HG03342 (cell line): ENCODE measurements around the gene YBEY.

Experiments used
- ATAC-seq: cut with Tn5 transposase; IDR thresholded peaks from one replicate; pipeline ENCODE4 v1.9.1; 2021; ENCODE audit warnings: mild to moderate bottlenecking, moderate library complexity; ENCODE audit not compliant: unreplicated experiment

YBEY gene

DNA sequence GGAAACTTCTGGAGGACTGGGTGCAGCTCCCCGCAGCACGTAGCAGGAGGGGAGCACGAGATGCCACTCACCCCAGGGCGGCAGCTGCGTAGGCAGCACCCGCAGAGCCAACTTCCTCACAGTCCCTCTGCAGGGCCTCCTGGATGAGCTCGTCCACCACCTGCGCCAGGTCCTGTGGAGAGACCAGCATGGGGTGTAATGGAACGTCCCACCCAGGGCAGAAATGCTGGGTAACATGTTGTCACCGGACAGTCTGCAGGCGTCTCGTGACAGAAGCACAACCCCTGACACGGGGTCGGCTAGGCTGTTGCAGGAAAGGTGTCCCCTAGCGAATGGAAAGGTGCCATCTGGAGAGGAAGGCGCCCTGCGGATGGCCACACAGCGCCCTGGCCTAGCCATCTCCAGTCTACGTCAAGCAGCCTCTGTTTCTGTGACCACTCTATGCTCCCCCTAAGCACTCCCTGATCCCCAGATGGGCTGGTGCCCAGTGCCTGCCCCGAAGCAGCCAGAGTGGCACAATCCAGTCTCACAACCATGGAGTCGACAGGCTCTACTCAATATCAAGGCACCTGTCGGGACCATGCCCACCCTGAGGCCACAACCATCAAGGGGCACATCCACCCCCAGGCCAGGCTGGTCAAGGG is 22.0 kb upstream of the YBEY start:
- no peak for ATAC-seq

DNA sequence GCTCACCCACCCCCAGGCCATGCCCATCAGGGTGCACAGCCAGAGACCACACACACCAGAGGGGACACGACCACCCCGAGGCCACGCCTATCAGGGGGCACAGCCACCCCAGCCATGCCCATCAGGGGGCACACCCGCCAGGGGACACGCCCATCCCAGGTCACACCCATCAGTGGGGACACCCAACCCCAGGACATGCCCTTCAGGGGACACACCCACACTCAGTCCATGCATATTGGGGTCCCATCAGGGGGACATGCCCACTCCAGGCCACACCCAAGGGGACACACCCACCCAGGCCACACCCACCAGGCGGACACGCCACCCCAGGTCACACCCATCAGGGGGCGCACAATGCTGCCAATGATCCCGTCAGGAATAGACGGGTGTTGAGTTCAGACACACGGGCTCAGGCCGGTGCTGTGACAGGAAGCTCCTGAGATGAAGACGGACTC is 21.4 kb upstream of the YBEY start:
- ATAC-seq = no peak

DNA sequence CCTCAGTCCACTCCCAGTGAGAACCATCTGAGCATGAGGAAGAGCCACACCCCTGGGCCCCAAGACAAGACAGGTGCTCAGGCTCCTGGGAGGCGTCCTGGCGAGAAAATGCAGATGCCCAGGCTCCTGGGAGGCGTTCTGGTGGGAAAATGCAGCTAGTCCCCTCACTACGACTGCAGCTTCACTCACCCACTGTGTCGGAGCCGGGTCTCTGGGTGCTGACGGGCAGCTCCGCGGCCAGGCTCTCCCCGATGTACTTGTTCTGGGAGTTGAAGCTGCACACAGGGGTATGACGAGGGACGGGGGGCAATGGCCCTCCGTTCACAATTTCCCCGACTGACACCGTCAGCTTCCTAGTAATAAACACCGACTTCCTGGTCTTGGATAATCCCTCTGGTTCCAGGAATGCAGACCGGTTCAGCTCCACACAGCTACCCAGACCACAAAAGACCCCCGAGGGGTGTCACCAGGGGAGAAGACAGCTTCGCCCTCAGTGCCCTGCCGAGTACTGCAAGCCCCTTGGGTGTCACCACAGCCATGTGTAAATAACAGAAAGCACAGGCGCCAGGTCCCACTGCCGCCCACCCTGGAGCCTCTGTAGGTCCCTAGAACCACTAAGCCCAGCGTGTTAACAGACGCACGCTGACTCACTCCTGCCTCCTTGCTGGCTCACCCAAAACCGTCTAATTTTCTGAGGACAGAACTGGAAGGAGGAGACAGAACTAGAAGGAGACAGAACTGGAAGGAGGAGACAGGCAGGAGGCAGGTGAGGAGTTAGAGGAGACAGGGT is 20.2 kb upstream of the YBEY start:
- no peak for ATAC-seq

DNA sequence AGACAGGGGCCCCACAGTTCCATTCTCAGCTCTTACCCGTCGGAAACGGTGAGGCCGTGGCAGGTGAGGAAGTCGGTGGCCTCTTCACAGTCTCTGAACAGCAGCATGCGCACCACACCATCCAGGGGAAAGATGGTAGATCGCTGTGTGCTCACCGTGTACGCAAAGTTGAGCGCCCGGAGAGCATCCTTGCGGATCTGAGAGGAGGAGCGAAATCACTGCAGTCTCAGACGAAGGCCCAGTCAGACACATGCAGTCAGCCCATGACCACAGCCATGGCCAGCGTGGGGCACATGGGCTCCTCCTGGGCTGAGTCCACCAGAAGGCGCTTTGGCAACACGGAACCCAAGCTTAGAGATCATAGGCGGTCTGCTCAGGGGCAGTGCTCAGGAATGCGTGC is 19.2 kb upstream of the YBEY start:
- ATAC-seq = no peak

DNA sequence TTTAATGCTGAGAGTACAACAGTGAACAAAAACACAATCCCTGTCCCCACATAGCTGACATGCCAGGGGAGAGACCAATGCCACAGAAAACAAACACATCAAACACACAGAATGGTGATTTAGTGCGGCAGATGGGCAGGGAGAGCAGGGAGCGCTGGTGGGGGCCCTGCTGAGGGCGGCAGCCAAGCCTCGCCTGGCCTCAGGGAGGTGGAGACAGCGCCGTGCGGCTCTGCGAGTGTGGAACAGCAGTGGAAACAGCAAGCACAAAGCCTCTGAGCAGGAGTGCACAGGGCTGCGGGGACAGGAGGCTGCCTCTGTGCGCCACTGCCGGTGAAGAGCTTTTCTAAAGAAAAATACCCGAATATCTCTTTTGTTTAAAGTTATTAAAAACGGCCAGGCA is 17.8 kb upstream of the YBEY start:
- ATAC-seq = no peak

DNA sequence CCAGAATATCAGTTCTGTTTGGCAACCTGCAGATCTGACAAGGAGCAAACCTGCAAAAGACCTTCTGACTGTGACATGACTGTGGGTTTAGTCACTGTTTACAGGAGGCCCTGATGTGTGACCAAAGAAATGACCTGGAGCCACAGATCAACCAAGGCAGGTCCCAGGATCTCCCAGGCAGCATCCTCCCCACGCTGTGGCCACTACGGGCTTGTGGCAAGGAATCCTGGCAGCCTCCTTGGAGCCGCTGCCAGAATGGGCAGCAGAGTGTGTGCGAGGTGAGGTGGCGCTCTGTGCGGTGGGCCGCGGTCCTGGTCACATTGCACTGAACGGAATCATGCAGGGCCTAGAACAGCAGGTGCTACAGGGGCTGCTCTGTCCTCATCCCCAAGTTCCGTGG is 16.7 kb upstream of the YBEY start:
- no peak for ATAC-seq

DNA sequence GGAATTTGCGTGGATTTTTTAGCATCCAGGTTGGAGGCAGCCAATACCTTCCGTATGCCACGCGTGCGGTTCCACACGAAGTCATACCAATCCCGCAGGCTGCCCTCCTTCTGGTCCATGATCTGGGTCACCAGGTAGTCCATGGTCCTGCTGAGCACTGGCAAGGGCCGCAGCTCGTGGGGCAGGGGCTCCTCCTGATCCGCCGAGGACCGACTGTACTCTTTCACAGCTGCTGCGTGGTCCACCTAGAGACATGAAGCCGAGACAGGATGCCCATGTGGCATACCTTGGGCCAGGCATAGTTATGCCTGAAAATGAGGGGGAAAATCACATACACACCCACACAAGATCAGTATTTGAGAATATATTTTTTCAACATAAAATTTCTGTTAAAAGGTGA is 12.8 kb upstream of the YBEY start:
- no peak for ATAC-seq

DNA sequence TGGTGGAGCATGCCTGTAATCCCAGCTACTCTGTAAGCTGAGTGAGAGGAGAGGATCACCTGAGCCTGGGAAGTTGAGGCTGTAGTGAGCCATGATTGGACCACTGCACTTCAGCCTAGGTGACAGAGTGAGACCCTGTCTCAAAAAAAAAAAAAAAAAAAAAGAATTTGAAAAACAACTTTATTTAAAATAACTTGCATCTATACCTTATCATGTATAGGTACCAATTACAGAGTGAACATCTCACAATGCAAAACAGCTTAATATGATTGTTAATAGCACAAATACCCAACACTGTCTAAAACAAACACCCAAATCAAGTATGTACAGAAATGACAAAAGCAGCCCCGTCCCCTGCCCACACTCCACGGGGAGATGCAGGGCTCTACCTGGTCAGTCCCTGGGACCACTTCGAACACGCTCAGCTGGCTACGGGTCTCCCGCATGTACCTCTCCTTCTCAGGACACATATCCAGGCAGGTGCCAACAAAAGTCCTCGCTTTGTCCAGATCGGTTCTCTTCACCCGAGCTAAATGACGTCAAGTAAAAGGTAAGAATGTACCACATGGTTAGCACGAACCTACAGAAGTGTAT is 11.2 kb upstream of the YBEY start:
- ATAC-seq = no peak

DNA sequence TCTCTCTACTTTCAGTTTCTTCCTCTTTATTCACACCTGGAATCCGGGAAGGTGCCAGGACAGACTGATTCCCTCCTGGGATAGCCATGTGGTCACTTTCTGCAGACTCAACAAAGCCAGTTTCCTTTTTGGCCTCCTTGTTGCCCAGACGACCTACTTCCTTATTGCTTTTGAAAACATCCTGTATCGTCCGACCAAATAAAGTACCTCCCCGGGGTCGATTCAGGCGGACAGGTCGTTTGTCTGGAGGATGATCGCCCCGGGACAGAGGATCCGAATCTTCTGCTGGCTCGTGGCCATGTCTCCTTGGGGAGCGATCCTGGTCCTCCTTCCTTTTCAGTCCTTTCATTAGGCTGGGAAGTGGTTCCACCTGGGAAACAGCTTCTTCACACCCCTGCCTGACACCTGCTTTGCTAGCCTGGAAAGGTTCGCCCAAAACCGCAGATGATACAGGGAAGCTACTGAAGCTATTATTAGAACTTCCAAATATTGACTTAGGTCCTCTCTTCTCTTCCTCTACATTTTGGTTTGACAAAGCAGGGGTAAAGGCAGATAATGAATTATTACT is 2.0 kb upstream of the YBEY start:
- no peak for ATAC-seq

DNA sequence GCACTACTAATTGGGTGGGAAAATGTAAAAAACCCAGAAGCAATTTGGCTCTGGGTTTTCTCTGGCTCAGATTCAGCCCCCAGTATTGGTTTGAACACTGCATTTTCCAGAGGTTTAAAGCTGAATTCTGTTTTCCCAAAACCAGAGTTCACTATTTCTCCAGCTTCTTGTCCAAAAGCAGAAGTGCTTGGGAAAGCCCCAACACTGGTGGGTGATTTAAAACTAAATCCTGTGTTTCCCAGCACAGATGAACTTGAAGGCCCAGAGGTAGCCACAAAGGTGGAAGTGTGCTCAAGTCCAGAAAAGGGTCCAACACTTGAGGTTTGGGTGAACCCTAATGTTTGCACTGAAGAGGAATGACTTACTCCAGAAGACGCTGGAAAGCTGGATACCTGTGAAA is 1.4 kb upstream of the YBEY start:
- ATAC-seq = no peak

DNA sequence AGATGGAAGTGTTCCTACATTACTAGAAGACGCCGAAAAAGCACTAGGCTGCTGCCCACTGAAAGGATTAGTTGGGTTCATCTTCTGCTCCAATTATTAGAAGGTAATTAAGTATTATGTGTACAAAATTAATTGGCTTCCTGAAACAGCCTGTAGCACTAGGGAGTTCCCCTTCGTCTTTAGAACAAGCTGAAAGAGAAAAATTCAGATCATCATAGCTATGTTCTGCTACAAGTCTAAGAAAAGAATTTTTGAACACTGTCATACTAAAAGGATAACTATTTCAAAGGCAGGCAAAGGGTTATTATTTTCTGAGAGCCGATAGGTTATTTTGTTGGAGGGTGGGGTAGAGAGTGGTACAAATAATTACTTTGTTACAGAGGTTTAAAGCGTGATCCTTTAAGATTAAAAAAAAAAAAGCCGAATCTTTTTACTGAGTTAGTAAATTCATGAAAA is 908 bp upstream of the YBEY start, which contains the start of gene MCM3AP:
MCM3AP (minus strand) TSS at position 406 of the 456 bp plus-strand sequence; CDS start at position 81, 325 bp downstream.
- ATAC-seq = no peak

DNA sequence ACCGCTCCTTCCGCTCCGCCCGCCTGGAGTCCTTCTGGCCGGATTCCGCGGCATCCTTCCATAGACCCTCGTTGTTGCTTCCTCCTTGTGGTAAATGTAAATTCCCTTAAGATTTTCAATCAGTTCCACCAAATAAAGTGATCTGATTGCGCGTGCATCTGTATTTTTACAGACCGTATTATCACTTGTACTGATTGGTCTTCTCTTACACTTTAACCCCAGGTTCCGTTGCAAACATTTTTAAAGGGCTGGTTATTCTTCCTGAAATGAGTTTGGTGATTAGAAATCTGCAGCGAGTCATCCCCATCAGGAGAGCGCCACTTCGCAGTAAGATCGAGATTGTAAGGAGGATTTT is 483 bp downstream of the YBEY start:
- no peak for ATAC-seq

DNA sequence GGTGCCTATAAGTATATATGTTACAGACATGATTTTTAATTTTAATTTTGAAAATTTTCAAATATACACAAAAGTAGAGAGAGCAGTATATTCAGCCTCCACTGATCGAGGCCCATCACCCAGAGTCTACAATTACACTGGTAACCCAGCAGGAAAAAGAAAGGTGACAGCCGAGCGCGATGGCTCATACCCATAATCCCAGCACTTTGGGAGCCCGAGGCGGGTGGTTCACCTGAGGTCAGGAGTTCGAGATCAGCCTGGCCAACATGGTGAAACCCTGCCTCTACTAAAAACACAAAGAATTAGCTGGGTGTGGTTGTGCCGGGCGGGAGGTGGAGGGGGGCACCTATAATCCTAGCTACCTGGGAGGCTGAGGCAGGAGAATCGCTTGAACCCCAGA is 1.4 kb downstream of the YBEY start:
- ATAC-seq = no peak

DNA sequence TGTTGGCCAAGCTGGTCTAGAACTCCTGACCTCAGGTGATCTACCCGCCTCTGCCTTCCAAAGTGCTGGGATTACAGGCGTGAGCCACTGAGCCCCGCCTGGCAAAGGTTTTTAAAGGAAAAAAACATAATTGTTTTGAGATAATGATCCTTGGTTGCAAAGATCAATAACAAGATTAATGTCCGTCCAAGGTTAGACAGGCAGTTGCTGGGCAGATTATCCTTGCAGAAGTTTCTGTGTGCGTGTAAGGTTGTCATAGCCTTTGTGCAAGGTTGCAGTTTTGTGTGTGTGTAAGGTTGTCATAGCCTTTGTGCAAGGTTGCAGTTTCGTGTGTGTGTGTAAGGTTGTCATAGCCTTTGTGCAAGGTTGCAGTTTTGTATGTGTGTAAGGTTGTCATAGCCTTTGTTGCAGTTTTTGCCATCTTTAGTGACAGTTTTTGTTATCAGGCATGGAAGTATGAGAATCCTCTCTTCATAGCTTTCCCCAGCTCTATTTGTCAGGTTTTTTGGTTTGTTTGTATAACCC is 3.6 kb downstream of the YBEY start:
- ATAC-seq = no peak

DNA sequence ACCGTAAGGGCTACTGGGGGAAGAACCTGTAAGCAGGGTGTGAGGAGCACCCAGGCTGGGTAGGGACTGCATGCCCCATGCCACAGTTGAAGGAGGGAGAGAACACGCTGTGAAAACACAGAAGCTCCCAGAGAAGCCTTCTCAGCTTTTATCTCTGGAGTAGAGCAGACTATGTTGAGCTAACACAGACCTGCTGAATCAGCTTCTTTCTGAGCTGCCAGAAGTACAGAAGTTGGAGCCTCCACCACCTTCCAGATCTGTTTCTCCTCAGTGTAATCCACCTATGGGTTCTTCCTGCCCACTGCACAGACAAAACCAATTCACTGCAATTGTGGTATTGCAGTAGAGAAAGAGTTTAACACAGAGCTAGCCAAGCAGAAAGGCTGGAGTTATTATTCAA is 5.4 kb downstream of the YBEY start:
- no peak for ATAC-seq

DNA sequence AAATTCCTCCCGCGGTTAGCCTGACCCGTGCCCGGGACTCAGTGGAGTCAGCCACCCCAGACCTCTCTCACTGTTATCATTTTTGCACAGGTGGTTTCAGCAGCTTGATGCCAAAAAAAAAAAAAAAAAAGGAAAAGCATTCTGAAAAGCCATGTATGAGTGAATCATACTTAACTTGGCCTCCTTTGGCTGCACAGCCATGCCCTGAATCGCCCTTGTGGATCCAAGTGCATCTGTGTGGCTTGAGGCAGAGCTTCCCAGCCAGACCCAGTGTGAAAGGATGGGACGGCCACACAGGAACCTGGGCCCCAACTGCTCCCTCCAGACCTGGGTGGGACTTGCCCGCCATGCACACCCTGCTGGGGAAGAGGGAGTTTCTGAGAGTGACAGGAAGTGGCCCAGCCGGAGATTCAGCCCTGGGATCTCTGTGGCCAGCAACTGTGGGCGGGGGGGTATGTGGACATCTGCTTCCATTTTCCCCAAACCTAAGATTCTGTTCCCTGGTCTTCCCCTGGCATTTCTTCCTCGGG is 8.6 kb downstream of the YBEY start:
- ATAC-seq = no peak

DNA sequence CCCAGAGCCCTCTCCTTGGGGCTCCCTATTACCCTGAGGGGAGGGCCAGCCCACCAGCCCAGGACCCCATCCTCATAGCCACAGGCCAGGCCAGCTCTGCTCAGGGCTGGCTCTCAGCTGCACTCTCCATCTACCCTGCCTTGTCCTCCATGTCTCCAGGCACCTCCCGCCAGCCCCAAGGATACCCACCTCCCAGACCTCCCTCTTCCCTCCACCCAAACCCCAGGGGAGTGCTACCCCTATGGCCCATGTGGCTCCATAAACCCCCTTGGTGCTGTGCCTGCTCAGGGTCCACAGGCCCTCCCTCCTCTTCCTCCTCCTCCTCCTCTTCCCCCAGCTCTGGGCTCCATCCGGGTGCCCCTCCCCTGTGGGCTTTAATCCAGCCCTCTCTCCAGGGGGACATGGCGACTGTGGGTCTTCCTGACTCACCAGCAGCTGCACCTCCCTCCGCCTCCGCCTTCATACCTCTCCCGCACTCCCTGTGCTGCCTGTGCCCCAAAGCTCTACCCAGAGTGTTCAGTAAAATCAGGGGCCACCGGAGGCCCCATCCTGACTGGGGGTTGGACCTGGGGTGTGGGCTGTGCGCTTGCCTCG is 9.1 kb downstream of the YBEY start:
- ATAC-seq = no peak

DNA sequence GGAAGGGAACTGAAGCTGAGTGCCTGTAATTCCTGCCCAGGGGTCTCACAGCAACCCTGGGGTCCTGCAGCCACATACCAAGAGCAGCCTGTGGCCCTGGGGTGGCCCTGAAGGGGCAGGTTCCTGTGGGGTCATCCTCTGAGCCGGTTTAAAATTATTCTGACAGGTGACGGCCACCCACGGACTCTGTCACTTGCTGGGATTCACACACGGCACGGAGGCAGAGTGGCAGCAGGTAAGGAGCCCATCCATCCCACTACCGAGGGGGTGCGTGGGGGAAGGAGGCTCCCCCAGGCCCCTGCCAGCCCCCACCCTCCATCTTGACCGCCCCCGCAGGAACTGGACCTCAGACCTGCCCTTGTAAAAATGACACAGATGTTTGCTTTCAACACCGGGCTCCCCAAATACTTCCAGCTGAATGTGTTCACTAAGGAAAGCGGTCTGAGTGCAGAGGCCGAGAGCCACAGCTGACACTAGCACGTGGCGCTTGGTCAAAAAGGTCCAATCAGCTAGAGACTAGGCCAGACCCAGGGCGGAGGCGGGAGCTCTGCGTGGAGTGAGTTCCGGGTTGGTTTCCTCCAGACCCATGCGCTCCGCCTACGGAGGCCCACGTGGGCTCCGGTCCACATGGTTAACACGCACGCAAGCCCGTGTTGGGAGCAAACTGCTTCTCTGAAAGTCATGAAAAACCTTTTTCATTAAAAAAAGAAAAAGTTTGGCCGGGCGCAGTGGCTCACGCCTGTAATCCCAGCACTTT is 10.0 kb downstream of the YBEY start:
- ATAC-seq = no peak

DNA sequence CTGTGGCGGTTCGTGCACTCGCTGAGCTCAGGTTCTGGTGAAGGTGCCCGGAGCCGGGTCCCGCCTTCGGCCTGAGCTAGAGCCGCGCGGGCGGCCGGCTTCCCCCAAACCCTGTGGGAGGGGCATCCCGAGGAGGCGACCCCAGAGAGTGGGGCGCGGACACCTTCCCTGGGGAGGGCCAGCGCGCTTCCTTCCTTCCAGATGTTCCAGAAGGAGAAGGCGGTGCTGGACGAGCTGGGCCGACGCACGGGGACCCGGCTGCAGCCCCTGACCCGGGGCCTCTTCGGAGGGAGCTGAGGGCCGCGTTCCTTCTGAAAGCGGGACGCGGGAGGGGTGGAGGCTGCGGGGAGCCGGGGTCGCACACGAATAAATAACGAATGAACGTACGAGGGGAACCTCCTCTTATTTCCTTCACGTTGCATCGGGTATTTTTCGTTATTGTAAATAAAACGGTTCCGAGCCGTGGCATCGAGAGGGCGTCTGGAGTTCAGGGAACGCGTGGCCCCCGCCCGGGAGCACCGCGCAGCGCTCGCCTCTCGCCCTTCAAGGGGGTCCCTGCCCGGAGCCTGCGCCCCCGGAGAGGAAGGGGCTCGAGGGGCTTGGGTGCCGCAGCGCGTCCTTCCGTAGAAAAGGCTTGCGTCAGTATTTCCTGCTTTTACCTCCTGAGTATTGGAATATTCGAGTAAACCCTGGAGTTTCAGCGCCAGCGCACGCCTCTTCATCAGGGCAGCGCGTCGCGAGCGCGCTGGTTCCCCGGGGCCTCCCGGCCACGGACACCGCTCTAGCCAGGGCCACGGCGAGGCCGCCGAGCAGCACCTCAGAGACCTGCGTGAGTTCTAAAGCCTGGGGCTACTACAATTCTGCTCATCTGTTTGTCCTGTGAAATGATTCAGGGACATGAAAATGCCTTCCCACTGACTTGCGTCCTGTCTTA is 11.5 kb downstream of the YBEY start:
- no peak for ATAC-seq
